Omental fat pad (tissue), 4 donors: ENCODE results near the gene LRRC25. TPM values are rescaled to one million over a fixed set of nuclear protein-coding genes. Genes with fewer than 3 reads are reported as not detected.
"Not testable (repeated sequence)": the region's sequence is repeated elsewhere in the genome, so short reads cannot be mapped to it uniquely, and the experiment has no call there.

Experiments
- ATAC-seq: fragments of 150-250 bp; one replicate; pipeline ENCODE4 v1.9.1; 2016; ENCODE audit warnings: mild to moderate bottlenecking, moderate library complexity; ENCODE audit not compliant: low FRiP score
- DNase-seq: peaks from one replicate; pipeline ENCODE4 v3.0.0-alpha.2; 2019; ENCODE audit warnings: low spot score
- total RNA-seq, 4 donors: library from RNA; depleted of rRNA; stranded (reverse); fragments of >200 nt; gene quantifications; one replicate each; pipeline ENCODE4 v1.1.0, GENCODE V29; 2016
- TF ChIP-seq, protein P1 (sequence below), 3 donors: fragments of 450-650 bp; IDR thresholded peaks; one replicate each; pipeline ENCODE4 v1.5.1; 2016 to 2017; ENCODE audit warnings: antibody characterized with exemption in 3 of 3, mild to moderate bottlenecking in 3 of 3, moderate library complexity in 2 of 3

LRRC25 gene
- total RNA-seq, 4 donors from 2014 or later = 11.8 to 37.2 (median 28.8) TPM

DNA sequence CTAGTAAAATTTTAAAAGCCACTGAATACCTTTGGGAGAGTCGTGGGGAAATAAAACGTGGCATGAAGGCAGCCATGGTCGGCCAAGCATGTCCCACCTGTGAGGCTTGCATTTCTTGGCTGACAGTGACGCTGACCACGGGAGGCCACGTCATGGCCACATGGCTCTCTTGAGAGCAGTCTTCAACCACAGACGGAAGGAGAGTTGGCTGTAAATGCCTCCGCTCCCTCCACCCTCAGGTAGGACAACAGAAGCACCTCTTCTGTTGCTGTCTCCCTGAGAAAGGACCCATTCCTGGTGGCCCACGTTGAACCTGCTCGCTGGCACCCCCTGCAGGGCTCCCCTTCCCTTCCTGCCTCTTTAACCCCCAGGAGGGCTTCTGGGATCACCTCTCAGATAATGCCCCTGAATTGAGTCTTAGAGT lies 10.6 kb upstream of the LRRC25 start:
- TF ChIP-seq, protein P1, sequence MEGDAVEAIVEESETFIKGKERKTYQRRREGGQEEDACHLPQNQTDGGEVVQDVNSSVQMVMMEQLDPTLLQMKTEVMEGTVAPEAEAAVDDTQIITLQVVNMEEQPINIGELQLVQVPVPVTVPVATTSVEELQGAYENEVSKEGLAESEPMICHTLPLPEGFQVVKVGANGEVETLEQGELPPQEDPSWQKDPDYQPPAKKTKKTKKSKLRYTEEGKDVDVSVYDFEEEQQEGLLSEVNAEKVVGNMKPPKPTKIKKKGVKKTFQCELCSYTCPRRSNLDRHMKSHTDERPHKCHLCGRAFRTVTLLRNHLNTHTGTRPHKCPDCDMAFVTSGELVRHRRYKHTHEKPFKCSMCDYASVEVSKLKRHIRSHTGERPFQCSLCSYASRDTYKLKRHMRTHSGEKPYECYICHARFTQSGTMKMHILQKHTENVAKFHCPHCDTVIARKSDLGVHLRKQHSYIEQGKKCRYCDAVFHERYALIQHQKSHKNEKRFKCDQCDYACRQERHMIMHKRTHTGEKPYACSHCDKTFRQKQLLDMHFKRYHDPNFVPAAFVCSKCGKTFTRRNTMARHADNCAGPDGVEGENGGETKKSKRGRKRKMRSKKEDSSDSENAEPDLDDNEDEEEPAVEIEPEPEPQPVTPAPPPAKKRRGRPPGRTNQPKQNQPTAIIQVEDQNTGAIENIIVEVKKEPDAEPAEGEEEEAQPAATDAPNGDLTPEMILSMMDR (IDR thresholded peaks at IDR 0.05) = no peak
- ATAC-seq (no peak), DNase-seq (no peak)

DNA sequence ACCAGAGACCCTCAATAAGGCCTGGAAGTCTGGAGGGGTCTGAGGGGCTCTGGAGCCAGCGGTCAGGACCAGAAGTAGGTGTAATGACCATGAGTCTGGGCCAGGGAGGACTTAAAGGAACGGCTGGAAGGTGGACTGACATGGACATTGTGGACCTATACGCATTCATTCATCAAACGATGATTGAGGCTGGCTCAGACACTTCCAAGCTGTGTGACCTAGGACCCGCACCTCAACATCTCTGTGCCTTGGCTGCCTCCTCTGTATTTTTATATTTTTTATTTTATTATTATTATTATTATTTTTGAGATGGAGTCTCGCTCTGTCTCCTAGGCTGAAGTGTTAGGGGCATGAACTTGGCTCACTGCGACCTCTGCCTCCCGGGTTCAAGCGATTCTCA lies 9.3 kb upstream of the LRRC25 start:
- DNase-seq (no peak), ATAC-seq (no peak)
- TF ChIP-seq, protein P1 (IDR thresholded peaks at IDR 0.05) = no peak

DNA sequence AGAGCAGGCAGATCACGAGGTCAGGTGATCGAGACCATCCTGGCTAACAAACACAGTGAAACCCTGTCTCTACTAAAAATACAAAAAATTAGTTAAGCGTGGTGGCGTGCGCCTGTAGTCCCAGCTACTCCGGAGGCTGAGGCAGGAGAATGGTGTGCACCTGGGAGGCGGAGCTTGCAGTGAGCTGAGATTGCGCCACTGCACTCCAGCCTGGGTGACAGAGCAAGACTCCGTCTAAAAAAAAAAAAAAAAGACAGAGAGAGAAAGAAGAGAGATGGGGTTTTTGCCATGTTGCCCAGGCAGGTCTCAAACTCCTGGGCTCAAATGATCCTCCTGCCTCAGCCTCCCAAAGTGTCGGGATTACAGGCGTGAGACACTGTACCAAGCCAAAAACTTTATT lies 8.3 kb upstream of the LRRC25 start:
- not testable (repeated sequence) for DNase-seq, ATAC-seq

DNA sequence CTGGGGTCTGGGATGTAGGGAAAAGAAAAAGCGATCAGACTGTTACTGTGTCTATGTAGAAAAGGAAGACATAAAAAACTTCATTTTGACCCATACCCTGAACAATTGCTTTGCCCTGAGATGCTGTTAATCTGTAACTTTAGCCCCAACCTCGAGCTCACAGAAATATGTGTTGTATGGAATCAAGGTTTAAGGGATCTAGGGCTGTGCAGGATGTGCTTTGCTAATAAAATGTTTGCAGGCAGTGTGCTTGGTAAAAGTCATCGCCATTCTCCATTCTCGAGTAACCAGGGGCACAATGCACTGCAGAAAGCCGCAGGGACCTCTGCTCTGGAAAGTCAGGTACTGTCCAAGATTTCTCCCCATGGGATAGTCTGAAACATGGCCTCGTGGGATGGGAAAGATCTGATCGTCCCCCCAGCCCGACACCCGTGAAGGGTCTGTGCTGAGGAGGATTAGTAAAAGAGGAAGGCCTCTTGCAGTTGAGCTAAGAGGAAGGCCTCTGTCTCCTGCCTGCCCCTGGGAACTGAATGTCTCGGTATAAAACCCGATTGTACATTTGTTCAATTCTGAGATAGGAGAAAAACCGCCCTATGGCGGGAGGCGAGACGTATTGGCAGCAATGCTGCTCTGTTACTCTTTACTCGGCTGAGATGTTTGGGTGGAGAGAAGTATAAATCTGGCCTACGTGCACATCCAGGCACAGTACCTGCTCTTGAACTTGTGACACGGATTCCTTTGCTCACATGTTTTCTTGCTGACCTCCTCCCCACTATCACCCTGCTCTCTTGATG lies 5.2 kb upstream of the LRRC25 start:
- ATAC-seq, DNase-seq: not testable (repeated sequence)

DNA sequence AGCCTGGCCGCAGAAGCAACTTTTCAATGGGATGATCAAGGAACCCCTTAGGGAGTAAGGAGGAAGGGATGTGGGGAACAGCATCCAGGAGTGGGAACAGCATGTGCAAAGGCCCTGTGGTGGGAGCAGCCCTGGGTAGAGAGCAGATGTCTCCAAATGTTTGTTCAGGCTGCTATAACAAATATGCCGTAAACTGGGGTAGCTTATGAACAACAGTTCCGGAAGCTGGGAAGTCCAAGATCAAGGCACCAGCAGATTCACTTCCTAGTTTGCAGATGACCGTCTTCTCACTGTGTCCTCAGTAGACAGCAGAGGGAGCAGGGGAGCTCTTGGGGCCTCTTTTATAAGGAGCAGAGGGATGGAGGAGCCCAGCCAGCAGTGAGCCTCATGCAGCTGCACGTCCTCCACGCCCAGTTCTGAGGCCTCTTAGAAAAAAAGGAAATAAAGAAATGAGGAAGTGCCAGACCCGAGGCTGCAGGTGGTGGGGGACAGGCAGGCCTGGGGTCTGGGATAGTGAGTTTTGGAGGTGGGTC lies 4.2 kb upstream of the LRRC25 start:
- ATAC-seq (peak; percentile 7), DNase-seq (no peak)
- TF ChIP-seq, protein P1 (IDR thresholded peaks at IDR 0.05) = no peak

DNA sequence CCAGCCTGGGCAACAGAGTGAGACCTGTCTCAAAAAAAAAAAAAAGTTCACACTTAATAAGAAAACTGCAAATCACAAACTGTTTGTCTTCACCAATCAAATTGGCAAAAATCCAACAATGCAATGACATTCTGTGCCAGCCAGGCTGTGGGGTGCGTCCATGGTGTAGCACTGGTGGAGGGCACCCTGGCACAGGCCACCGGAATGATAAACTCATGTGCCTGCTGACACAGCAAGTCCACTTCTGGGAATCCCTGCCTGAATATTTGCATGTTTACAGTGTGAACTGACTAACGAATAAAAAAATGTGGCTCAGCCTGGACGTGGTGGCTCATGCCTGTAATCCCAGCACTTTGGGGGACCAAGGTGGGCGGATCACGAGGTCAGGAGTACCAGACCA lies 1.6 kb upstream of the LRRC25 start:
- TF ChIP-seq, protein P1 (IDR thresholded peaks at IDR 0.05) = no peak
- ATAC-seq = peak; percentile 44
- DNase-seq = no peak

DNA sequence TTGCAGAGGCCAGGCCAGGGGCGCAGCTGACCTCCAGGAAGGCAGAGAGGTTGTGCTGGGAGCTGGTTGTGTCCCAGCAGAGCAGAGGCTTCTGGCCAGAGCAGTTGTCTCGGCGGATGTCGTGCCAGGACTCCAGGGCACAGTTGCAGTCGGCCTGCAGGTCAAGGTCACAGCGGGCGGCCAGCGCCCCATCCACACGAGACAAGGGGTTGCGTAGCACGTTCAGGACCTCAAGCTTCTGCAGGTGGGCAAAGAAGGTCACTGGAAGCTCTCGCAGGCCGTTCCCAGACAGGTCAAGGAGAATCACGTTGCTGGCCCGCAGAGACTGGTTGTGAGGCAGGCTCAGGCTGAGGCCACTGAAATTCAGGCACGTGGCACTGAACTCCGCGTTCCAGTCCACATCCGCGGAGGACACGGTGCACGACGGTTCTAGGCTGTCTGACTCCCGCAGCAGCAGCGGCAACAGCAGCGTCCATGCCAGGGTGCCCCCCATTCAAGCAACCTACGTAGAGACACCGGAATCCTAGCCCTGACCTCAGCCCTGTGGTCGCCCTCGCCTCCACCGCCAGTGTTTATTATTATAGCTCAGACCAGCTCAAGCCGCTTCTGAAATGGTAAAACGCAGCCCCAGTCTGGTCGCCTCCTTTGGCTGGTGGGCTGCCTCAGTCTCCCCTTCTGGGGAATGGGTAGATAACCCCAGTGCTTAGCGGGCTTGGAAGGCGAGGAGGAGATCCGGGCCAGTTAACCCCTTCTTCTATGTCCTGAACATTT lies 766 bp downstream of the LRRC25 start:
- ATAC-seq (no peak), DNase-seq (no peak)
- TF ChIP-seq, protein P1 (IDR thresholded peaks at IDR 0.05) = no peak

DNA sequence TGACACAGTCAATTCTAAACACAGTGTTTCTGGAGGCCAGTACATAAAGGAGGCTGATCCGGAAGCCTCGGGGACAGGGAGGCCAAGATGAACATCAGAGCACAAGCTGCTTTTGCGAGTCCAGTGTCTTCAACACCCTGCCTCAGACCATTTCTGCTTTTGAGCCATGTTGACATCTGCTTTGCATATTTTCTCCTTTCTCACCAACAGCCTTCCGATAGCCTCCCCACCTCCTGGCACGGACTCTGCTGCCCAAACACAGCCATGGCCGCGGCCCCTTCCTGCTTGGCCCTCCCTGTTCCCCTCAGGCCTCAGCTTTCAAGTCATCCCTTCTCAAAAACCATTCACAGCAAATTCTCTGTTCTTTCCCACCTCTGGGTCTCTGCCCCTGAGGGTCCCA lies 3.6 kb downstream of the LRRC25 start:
- ATAC-seq (no peak), DNase-seq (no peak)
- TF ChIP-seq, protein P1 (IDR thresholded peaks at IDR 0.05) = no peak
